AG04449 (cell line): ENCODE data around the gene CARD8.

Source experiments
- CTCF ChIA-PET: fragments of 350-600 bp; formaldehyde crosslinking; extraction: SDS; loops from one replicate; lab custom pipeline; 2021; ENCODE audit warnings: antibody characterized with exemption; lab: Yijun Ruan, JAX
- POLR2A ChIA-PET: fragments of 400-600, 350-600 bp; formaldehyde crosslinking; extraction: SDS; loops from one replicate; lab custom pipeline; 2020; ENCODE audit warnings: antibody characterized with exemption, inconsistent platforms; lab: Yijun Ruan, JAX
- DNase-seq: peaks from one replicate; pipeline ENCODE4 v3.0.0-alpha.2; 2010; ENCODE audit warnings: low read depth, low spot score
- H3K4me3 ChIP-seq: 2 replicates; pipeline ENCODE4 v1.5.1; 2011; ENCODE audit warnings: low read depth, mild to moderate bottlenecking, control low read depth, low read length
- CTCF ChIP-seq: IDR thresholded peaks from one replicate; pipeline ENCODE4 v1.5.1; 2011; ENCODE audit warnings: mild to moderate bottlenecking, moderate library complexity, low read length, control low read depth, inconsistent platforms; ENCODE audit not compliant: insufficient read depth; ENCODE audit errors: missing control alignments

Gene CARD8

GRCh38 chr19:48196321-48196763 lies 59.4 kb downstream of the CARD8 start:
- no peak for TF ChIP-seq CTCF
- no peak overlapping the region for H3K4me3 ChIP-seq
- POLR2A ChIA-PET = no interaction called here
- CTCF ChIA-PET = interaction anchor here (1.1 kb wide), 1 partner anchor 11 kb away, joined by 3 read pairs; no protein-coding TSS in a partner anchor
- no peak for DNase-seq

- H3K4me3 ChIP-seq = no peak overlapping the region
- no peak for TF ChIP-seq CTCF
- ChIA-PET CTCF (interaction anchor here (0.6 to 1.9 kb wide), 10 partner anchors 9 to 232 kb away, joined by 3 to 44 read pairs (median 5); no protein-coding TSS in a partner anchor), POLR2A (no interaction called here)
- no peak for DNase-seq
Observed at GRCh38 chr19:48194844-48195830, 60.6 kb downstream of the CARD8 start.

GRCh38 chr19:48194041-48194843 lies 61.5 kb downstream of the CARD8 start:
- ChIA-PET POLR2A (no interaction called here), CTCF (interaction anchor here (0.6 to 1.9 kb wide), 11 partner anchors 9 to 231 kb away, joined by 3 to 44 read pairs (median 5); no protein-coding TSS in a partner anchor)
- no peak for DNase-seq
- peak; percentile 49 for TF ChIP-seq CTCF
- no peak overlapping the region for H3K4me3 ChIP-seq

- POLR2A ChIA-PET = no interaction called here
- no peak for TF ChIP-seq CTCF
- CTCF ChIA-PET = no interaction called here
- no peak overlapping the region for H3K4me3 ChIP-seq
- no peak for DNase-seq
Observed at GRCh38 chr19:48192750-48193149, 63.0 kb downstream of the CARD8 start.

- POLR2A ChIA-PET = no interaction called here
Observed at GRCh38 chr19:48190885-48191284, 64.8 kb downstream of the CARD8 start.

More at GRCh38 chr19:48190885-48191284, 64.8 kb downstream of the CARD8 start:
- no peak overlapping the region for H3K4me3 ChIP-seq
- no peak for TF ChIP-seq CTCF
- CTCF ChIA-PET = interaction anchor here (0.8 to 2.1 kb wide), 7 partner anchors 9 to 95 kb away, joined by 3 to 14 read pairs (median 4); no protein-coding TSS in a partner anchor
- no peak for DNase-seq
